Body of pancreas (tissue), 4 donors: ENCODE measurements around the gene PIGS. TPM values are rescaled to one million over a fixed set of nuclear protein-coding genes. Genes with fewer than 3 reads are reported as not detected.

ENCODE experiments used
- ATAC-seq: fragments of 150-250 bp; one replicate; pipeline ENCODE4 v1.9.1; 2016
- DNase-seq, 4 donors: peaks; one replicate each; pipeline ENCODE4 v3.0.0-alpha.2; 2019
- H3K27ac ChIP-seq, 4 donors: fragments of 200-600 bp; sonication (generic); 1 replicate in 3 of 4; 2 replicates in 1 of 4; pipeline versions ENCODE4 v1.5.1 to v1.6.1; 2016 to 2019; ENCODE audit warnings: mild to moderate bottlenecking in 1 of 4, mixed read lengths in 1 of 4, moderate library complexity in 1 of 4
- H3K27me3 ChIP-seq, 2 donors: fragments of 200-600 bp; sonication (generic); one replicate each; pipeline ENCODE4 v1.6.0; 2016; ENCODE audit warnings: mild to moderate bottlenecking in 1 of 2
- H3K36me3 ChIP-seq, 2 donors: fragments of 200-600 bp; sonication (generic); replicated peaks in 1 of 2; 2 replicates each; pipeline ENCODE4 v1.5.1; 2016; ENCODE audit warnings: low read depth in 2 of 2; ENCODE audit not compliant: insufficient read depth in 1 of 2
- H3K4me1 ChIP-seq: fragments of 200-600 bp; sonication (generic); one replicate; pipeline ENCODE4 v1.6.0; 2016
- H3K4me3 ChIP-seq, 2 donors: fragments of 200-600 bp; sonication (generic); 1 replicate in 1 of 2; 2 replicates in 1 of 2; pipeline ENCODE4 v1.5.1; 2016 to 2019
- H3K9me3 ChIP-seq, 3 donors: fragments of 200-600 bp; sonication (generic); 1 replicate in 2 of 3; 2 replicates in 1 of 3; pipeline ENCODE4 v1.5.1; 2016
- POLR2A ChIP-seq, 3 donors: fragments of 450-650 bp; IDR thresholded peaks; one replicate each; pipeline ENCODE4 v1.6.1; 2016; ENCODE audit warnings: antibody characterized with exemption in 3 of 3, mild to moderate bottlenecking in 2 of 3
- WGBS, 2 donors: methylation state at CpG; one replicate each; pipeline ENCODE4 v1.1.5; 2017; 5-methylcytosine and 5-hydroxymethylcytosine counted together
- intact Hi-C: fragments of 100-400 bp; cut with DNase I; formaldehyde crosslinking; loops from one replicate; pipeline ENCODE4 v1.15.1; 2023
- total RNA-seq, 2 donors: library from RNA; depleted of rRNA; stranded (reverse); fragments of >200 nt; gene quantifications; one replicate each; pipeline ENCODE4 v1.1.0, GENCODE V29; 2016
- TF ChIP-seq, protein P1 (sequence below), 7 experiments: fragments of 450-650 bp in 4 of 7; fragments of 200-600 bp in 3 of 7; sonication (generic) in 3 of 7; IDR thresholded peaks; one replicate each; pipeline ENCODE4 v1.5.1; 2016 to 2019; ENCODE audit warnings: antibody characterized with exemption in 7 of 7

The PIGS gene
- total RNA-seq, 2 donors from 2014 or later = 11.7 to 12.2 TPM

DNA sequence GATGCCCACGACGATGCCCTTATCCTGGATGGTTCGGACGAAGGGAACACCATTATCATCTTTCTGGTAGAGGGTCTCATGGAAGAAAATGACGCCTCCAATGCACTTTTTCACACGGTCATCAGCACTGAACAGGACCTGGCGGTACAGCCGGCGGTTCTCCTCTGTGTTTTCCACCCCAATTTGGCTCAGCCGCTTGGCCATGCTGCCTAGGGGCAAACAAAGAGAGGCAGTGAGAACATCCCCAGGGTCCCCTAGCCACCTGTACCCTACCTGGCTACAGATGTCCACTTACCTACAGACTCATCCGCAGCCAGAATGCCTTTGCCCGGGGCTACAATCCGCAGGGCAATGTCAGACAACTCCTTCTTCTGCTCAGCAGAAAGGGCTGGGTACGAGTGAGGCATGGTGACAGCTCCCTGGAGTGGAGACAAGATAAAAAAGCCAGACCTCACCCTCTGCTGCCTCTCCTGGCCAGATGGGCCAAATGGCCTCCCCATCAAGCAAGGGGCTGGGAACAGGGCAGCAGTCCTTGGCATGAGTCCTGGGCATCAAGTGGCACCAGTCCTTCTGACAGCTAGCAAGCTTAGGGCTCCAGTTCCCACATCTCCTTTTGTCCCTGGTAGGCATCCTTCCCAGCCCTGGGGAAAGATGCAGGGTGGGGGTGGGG, 3.9 kb upstream of the PIGS start:
- intact Hi-C loops = no loop called here
- WGBS, 2 donors = 86 to 92% methylated on average over 14 of the region's 14 CpGs
- peaks cover 22% of the 10 kb centered on the region for H3K4me1 ChIP-seq
- TF ChIP-seq, protein P1, sequence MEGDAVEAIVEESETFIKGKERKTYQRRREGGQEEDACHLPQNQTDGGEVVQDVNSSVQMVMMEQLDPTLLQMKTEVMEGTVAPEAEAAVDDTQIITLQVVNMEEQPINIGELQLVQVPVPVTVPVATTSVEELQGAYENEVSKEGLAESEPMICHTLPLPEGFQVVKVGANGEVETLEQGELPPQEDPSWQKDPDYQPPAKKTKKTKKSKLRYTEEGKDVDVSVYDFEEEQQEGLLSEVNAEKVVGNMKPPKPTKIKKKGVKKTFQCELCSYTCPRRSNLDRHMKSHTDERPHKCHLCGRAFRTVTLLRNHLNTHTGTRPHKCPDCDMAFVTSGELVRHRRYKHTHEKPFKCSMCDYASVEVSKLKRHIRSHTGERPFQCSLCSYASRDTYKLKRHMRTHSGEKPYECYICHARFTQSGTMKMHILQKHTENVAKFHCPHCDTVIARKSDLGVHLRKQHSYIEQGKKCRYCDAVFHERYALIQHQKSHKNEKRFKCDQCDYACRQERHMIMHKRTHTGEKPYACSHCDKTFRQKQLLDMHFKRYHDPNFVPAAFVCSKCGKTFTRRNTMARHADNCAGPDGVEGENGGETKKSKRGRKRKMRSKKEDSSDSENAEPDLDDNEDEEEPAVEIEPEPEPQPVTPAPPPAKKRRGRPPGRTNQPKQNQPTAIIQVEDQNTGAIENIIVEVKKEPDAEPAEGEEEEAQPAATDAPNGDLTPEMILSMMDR (IDR thresholded peaks at IDR 0.05) = no peak
- TF ChIP-seq POLR2A (IDR thresholded peaks at IDR 0.05) = no peak
- H3K4me3 ChIP-seq = no peak overlapping the region
- DNase-seq = no peak
- no peak for ATAC-seq
- H3K27ac ChIP-seq = no peak overlapping the region
- no peaks in the 10 kb centered on the region for H3K36me3 ChIP-seq
- H3K9me3 ChIP-seq = no peaks in the 10 kb centered on the region
- no peaks in the 10 kb centered on the region for H3K27me3 ChIP-seq

DNA sequence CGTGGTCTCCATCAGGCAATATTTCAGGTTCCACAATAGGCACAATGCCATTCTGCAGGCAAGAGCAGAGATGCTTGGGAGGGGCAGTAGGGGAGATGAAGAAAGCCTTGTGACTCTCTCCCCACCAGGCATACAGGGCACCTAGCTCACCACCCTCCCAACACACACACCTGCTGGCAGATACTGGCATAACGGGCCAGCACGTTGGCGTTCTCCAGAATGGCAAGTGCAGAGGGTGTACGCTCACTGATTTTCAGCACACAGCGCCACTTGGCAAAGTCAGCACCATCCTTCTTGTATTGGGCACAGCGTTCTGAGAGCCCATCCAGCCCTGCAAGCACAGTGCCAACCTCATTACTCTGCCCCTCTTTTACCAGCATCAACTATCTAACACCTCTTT, 3.2 kb upstream of the PIGS start:
- intact Hi-C loops = no loop called here
- 77 to 89% methylated on average over 3 to 7 of the region's 7 CpGs for whole genome bisulfite sequencing, 2 donors
- Histone ChIP-seq H3K27ac (no peak overlapping the region), H3K9me3 (no peaks in the 10 kb centered on the region), H3K4me3 (no peak overlapping the region), H3K27me3 (no peaks in the 10 kb centered on the region), H3K36me3 (no peaks in the 10 kb centered on the region), H3K4me1 (peaks cover 30% of the 10 kb centered on the region)
- no peak for TF ChIP-seq POLR2A (IDR thresholded peaks at IDR 0.05)
- TF ChIP-seq, protein P1 (IDR thresholded peaks at IDR 0.05) = no peak
- DNase-seq (no peak), ATAC-seq (no peak)

- intact Hi-C loops = no loop called here
- no peak for DNase-seq
- H3K27me3 ChIP-seq = no peaks in the 10 kb centered on the region
Measured at GRCh38 chr17:28573966-28574480, 2.7 kb upstream of the PIGS start.

DNA sequence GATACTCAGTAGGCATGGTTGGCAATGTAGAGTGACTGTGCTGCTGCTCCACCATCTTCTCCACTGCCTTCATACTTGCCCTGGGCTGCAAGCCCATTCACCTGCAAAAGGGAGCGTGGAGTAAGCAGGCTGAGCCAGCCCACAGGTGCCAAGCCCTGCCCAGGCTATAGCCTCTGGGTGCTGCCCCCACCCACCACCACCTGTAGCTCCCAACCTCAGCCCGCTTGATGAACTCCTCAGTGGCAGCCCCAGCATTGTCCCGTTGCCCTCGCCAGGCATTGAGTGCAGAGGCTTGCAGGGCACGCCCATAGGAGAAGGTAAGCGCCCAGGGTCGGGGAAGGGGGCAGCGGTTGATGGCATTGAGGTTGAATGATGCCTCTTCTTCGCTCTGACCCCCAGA, 2.2 kb upstream of the PIGS start:
- Histone ChIP-seq H3K9me3 (no peaks in the 10 kb centered on the region), H3K4me3 (no peak overlapping the region), H3K27me3 (no peaks in the 10 kb centered on the region), H3K36me3 (no peaks in the 10 kb centered on the region), H3K4me1 (peaks cover 30% of the 10 kb centered on the region), H3K27ac (no peak overlapping the region)
- WGBS, 2 donors = 87 to 96% methylated on average over 9 of the region's 9 CpGs
- DNase-seq = no peak
- intact Hi-C loops = no loop called here
- ATAC-seq = no peak
- TF ChIP-seq, protein P1 (IDR thresholded peaks at IDR 0.05) = no peak
- TF ChIP-seq POLR2A (IDR thresholded peaks at IDR 0.05) = no peak

More at GRCh38 chr17:28573966-28574480, 2.7 kb upstream of the PIGS start:
- no peak for ATAC-seq
- H3K36me3 ChIP-seq = no peaks in the 10 kb centered on the region
- no peak overlapping the region for H3K27ac ChIP-seq
- WGBS, 2 donors = 90 to 96% methylated on average over 6 of the region's 6 CpGs
- TF ChIP-seq, protein P1 (IDR thresholded peaks at IDR 0.05) = no peak
- TF ChIP-seq POLR2A (IDR thresholded peaks at IDR 0.05) = no peak
- no peaks in the 10 kb centered on the region for H3K9me3 ChIP-seq
- no peak overlapping the region for H3K4me3 ChIP-seq
- H3K4me1 ChIP-seq = peaks cover 30% of the 10 kb centered on the region

DNA sequence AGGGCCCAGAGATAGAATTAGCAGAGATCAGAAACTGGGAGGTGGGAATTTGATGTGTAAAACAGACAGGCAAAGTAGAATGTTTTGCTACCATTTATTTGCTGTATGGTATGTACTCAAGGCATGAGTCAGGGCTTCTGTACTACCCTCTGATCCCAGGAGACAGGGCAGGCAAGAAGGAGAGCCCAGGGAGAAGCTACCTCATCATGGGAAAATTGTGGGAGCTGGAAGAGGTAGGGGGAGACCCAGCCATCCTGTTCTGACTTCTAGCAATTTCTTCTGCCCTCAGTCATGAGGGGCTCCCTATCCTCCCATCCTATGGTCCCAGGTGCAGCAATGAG, 1.7 kb upstream of the PIGS start:
- TF ChIP-seq, protein P1 (IDR thresholded peaks at IDR 0.05) = no peak
- no peak for TF ChIP-seq POLR2A (IDR thresholded peaks at IDR 0.05)
- Histone ChIP-seq H3K27me3 (no peaks in the 10 kb centered on the region), H3K27ac (no peak overlapping the region), H3K9me3 (no peaks in the 10 kb centered on the region), H3K4me3 (no peak overlapping the region), H3K36me3 (no peaks in the 10 kb centered on the region), H3K4me1 (peaks cover 30% of the 10 kb centered on the region)
- ATAC-seq = no peak
- intact Hi-C loops = no loop called here
- no peak for DNase-seq
